ENCODE results near the gene MIGA2. TPM values are rescaled to one million over a fixed set of nuclear protein-coding genes. Genes with fewer than 3 reads are reported as not detected.

Gene MIGA2
- total RNA-seq, 1 donor from 2014 or later, result 39.3 TPM

- intact Hi-C loops (cut with DNase I), result no loop called here
Observed at GRCh38 chr9:129089246-129089645, 52.8 kb downstream of the MIGA2 start.

DNA sequence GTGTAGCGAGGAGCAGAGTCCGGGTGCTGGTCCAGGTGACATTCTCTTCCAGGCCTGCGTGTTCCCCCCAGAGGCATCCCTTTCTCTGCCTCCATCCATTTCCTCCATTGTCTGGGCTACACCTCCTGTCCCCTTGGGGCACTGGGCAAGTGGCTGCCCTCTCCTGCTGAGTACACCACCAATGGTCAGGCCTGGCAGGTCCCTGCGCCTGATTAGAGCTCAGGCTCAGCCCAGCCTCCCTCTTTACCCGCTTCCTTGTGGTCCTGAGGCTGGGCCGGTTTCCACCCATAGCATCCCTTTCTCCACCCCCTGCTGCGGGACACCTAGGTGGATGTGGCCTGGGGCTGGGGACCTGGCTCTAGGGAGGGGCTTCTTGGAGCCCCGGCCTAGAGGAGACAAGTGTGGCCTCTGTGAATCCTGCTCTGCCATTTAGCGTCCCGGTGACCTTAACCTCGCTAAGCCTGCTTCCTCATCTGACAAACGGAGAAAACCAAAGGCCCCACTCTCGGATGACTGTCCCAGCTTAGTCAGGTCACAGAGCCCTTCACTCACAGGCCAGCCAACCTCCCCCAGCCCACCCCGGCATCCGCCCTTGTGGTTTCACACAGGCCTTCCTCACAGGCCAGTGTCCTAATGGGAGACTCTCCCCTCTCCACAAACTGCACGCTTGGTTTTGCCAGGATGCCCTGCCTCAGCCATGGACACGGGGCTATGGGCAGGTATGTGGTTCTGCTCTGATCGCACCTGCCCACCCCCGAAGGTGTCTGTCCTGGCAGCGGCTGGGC lies 57.4 kb downstream of the MIGA2 start:
- DNase-seq (ENCODE audit: low spot score), result no peak
- intact Hi-C loops (cut with DNase I), result no loop called here

More at GRCh38 chr9:129089246-129089645, 52.8 kb downstream of the MIGA2 start:
- DNase-seq (ENCODE audit: low spot score), result no peak

DNA sequence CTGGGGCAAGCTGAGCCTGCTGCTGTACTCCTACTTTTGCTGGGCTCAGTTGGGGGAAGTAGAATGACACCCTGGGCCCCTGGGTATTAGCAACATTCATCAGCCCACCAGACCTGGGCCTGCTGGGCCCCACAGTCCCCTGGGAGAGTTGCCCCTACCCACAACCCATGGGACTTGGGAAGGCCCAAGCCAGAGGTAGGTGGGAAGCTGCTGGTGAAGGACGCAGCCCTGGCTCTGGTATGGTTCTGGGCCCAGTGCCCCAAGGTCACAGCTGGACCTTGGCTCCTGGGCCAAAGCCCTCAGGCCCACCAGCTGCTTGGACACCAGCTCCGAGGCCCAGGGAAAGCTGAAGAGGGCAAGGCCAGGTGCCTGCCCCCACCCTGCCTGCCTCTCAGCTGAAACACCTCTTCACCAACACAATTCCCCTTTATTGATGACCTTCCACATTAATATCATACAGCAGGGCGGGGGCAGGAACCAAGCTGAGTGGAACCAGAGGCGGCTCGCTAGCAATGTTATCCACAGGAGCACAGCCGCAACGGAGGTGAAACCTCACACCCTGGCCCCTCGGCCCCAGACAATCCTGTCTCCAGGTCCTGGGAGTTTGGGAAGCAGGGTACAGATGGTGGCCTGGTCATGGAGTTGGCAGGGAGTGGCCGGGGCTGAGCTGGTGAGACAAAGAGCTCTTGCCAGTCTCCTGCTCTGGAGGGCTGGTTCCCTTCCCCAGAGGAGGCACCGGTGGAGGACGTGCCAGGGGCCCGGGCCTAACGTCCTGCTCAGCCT lies 58.2 kb downstream of the MIGA2 start:
- intact Hi-C loops (cut with DNase I), result no loop called here
- no peak for DNase-seq (ENCODE audit: low spot score)

GRCh38 chr9:129095170-129095667 lies 58.8 kb downstream of the MIGA2 start:
- DNase-seq (ENCODE audit: low spot score), result no peak
- intact Hi-C loops (cut with DNase I), result no loop called here

DNA sequence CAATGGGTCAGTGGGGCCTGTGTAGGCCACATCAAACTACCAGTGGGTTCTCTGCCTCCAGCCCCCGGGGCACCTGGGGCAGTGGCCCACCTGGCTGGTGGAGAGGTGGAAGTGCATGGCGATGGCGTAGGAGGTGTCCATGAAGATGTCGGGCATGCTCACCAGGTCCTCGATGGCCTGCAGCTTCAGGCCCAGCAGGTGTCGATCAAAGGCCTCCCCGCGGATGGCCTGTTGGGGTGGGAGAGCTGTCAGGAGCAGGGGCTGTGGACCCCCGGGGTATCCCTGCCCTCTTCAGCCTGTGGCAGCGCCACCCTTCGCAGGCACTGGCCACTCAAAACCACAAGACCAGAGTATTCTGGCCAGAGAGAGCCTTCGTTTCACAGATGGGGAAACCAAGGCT lies 59.5 kb downstream of the MIGA2 start:
- intact Hi-C loops (cut with DNase I), result no loop called here
- DNase-seq (ENCODE audit: low spot score), result no peak

- intact Hi-C loops (cut with DNase I), result no loop called here
- no peak for DNase-seq (ENCODE audit: low spot score)
Observed at GRCh38 chr9:129097671-129098306, 61.4 kb downstream of the MIGA2 start.

GRCh38 chr9:129098328-129098727 lies 61.9 kb downstream of the MIGA2 start:
- no peak for DNase-seq (ENCODE audit: low spot score)
- intact Hi-C loops (cut with DNase I), result no loop called here

DNA sequence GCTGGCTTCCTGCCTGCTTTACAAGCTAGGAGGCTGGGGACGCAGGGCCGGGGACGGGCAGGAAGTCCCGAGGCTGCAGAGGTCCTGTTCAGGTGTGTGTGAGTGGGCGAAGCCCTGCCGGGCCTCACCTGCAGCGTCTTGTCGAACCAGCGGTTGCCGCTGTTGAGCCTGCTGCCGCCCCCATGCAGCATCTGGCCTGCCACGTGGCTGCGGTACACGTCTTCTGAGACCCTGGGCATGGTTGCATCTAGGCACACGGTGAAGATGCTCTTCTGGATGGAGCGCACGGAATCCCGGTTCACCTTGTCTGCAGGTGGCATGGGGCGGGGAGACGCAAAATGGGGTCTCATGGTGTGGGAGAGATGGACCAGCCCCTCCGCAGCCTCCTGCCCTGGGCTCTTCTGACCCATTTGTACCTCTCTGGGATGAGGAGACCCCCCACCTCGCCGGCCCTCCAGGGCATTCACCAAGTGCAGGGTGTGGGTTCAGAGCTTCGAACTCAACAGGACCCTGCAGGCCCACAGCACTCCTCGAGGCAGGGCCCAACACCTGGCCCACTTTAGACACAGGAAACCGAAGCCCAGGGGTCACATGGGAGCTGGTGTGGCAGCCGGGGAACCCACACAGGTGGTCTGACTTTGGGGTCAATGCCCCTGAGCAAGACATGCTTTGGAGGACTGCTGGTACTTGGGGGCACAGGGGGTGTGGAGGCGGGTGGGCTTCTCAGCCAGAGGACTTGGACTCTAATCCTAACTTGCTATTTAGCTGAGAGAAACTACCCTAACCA lies 64.2 kb downstream of the MIGA2 start:
- DNase-seq (ENCODE audit: low spot score), result no peak
- intact Hi-C loops (cut with DNase I), result no loop called here

- DNase-seq (ENCODE audit: low spot score), result no peak
- intact Hi-C loops (cut with DNase I), result no loop called here
Observed at GRCh38 chr9:129101279-129101678, 64.9 kb downstream of the MIGA2 start.

DNA sequence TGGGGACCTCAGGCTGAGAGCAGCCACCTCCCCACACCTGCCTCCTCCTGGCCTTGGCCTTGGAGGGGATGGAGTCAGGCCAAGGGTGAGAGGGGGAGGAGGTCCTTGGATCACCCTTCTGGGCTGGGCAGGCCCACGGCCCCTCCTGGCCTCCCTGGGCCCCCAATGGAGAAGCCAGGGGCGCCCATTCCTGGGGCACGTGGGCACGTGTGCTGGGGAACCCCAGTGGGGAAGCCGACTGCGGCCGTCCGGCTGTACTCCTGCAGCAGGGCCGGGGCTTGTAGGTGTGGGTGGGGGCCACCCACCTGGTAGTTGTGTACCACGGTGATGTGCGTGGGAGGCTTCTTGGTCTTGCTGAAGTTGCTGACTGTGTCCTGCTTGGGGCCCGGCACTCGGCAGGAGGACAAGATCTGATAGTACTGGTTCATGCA lies 65.7 kb downstream of the MIGA2 start:
- DNase-seq (ENCODE audit: low spot score), result no peak
- intact Hi-C loops (cut with DNase I), result no loop called here

- no peak for DNase-seq (ENCODE audit: low spot score)
- intact Hi-C loops (cut with DNase I), result no loop called here
Observed at GRCh38 chr9:129102791-129103594, 66.6 kb downstream of the MIGA2 start.

GRCh38 chr9:129103595-129103965 lies 67.2 kb downstream of the MIGA2 start:
- intact Hi-C loops (cut with DNase I), result no loop called here
- DNase-seq (ENCODE audit: low spot score), result no peak

GRCh38 chr9:129104051-129104450 lies 67.6 kb downstream of the MIGA2 start:
- intact Hi-C loops (cut with DNase I), result no loop called here
- no peak for DNase-seq (ENCODE audit: low spot score)

GRCh38 chr9:129105857-129106694 lies 69.7 kb downstream of the MIGA2 start:
- DNase-seq (ENCODE audit: low spot score), result no peak
- intact Hi-C loops (cut with DNase I), result no loop called here

- intact Hi-C loops (cut with DNase I), result no loop called here
Observed at GRCh38 chr9:129107651-129108050, 71.2 kb downstream of the MIGA2 start.

GRCh38 chr9:129108083-129108804 lies 71.8 kb downstream of the MIGA2 start:
- DNase-seq (ENCODE audit: low spot score), result no peak
- intact Hi-C loops (cut with DNase I), result no loop called here

More at GRCh38 chr9:129107651-129108050, 71.2 kb downstream of the MIGA2 start:
- no peak for DNase-seq (ENCODE audit: low spot score)

- no peak for DNase-seq (ENCODE audit: low spot score)
- intact Hi-C loops (cut with DNase I), result no loop called here
Observed at GRCh38 chr9:129108805-129109536, 72.5 kb downstream of the MIGA2 start.
